KOPT-K1 (cell line): ENCODE results near the gene PREX1.
"Not testable (repeated sequence)": the region's sequence is repeated elsewhere in the genome, so short reads cannot be mapped to it uniquely, and the experiment has no call there.

Source experiments
- H3K27ac ChIP-seq: fragments of 200-600 bp; sonication (generic); 2 replicates; pipeline ENCODE4 v1.5.1; 2016; ENCODE audit warnings: antibody characterized with exemption, mild to moderate bottlenecking, low read depth, low read length; ENCODE audit not compliant: poor library complexity, severe bottlenecking
- H3K36me3 ChIP-seq: fragments of 200-600 bp; sonication (generic); 2 replicates; pipeline ENCODE4 v1.5.1; 2017; ENCODE audit warnings: antibody characterized with exemption, mild to moderate bottlenecking, low read length, moderate library complexity; ENCODE audit not compliant: insufficient read depth
- H3K9me3 ChIP-seq: fragments of 200-600 bp; sonication (generic); 2 replicates; pipeline ENCODE4 v1.5.1; 2017; ENCODE audit warnings: antibody characterized with exemption, low read length, mild to moderate bottlenecking; ENCODE audit not compliant: insufficient read depth, poor library complexity, severe bottlenecking

Gene PREX1

DNA sequence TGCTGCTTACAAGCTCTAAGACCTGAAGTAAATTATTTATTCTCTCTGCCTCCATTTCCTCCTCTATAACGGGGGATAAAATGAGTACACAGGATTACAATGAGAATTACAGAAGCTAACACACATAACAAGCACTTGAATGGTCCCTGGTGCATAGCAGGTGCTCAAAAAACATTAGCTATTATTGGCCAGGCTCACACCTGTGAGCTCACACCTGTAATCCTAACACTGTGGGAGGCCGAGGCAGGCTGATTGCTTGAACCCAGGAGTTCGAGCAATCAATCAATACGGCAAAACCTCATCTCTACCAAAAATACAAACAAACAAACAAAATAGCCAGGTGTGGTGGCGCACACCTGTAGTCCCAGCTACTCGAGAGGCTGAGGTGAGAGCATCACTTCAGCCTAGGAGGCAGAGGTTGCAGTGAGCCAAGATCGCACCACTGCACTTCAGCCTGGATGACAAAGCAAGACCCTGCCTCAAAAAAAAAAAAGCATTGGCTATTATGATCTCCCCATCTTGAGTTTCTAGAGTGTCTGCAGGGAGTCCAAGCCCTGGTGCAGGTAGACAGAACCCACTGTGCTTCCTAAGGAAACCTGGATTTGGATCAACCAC lies 68.1 kb downstream of the PREX1 start:
- H3K36me3 ChIP-seq, result no peaks in the 10 kb centered on the region
- peak overlapping the region; percentile 82 for H3K27ac ChIP-seq
- H3K9me3 ChIP-seq, result peaks cover 7% of the 10 kb centered on the region

DNA sequence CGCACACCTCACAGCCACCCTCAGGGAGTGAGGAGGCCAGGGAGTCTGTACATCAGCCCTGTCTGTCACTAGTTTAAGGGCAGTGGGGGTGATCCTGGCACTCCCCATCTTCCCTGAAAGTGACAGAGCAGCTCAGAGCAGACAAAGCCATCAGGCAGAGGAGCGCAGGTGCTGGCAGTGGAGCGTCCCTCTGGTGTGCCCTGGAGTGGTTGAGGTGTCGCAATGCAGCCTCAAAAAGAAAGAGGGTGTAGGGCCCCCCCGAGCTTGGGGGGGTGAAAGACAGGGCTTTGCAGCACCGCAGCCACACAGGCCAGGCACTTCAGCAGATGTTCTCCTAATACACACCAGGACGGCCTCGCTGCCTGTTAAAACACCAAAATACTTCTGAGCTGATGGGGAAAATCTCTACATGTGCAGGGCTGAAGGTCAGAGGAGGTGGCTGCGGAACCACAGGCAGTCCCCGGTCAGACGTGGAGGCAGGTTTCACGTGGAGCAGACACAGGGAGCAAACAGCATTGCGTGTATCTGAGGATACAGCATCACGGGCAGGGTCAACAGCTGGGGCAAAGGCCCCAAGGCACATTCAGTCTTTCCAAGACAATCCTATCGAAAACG lies 69.5 kb downstream of the PREX1 start:
- peak overlapping the region; percentile 69 for H3K27ac ChIP-seq

DNA sequence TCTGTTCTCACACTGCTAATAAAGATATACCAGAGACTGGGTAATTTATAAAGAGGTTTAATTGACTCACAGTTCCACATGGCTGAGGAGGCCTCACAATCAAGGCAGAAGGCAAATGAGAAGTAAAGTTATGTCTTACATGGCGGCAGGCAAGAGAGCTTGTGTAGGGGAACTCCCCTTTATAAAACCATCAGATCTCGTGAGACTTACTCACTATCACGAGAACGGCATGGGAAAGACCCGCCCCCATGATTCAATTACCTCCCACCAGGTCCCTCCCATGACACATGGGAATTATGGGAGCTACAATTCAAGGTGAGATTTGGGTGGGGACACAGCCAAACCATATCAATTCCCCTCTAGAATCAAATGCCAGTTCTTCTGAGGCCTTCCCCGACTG lies 71.0 kb downstream of the PREX1 start:
- not testable (repeated sequence) for H3K36me3 ChIP-seq, H3K9me3 ChIP-seq
- peak overlapping the region; percentile 69 for H3K27ac ChIP-seq

More for the DNA sequence above, 69.5 kb downstream of the PREX1 start:
- peaks cover 7% of the 10 kb centered on the region for H3K9me3 ChIP-seq
- H3K36me3 ChIP-seq, result no peaks in the 10 kb centered on the region

DNA sequence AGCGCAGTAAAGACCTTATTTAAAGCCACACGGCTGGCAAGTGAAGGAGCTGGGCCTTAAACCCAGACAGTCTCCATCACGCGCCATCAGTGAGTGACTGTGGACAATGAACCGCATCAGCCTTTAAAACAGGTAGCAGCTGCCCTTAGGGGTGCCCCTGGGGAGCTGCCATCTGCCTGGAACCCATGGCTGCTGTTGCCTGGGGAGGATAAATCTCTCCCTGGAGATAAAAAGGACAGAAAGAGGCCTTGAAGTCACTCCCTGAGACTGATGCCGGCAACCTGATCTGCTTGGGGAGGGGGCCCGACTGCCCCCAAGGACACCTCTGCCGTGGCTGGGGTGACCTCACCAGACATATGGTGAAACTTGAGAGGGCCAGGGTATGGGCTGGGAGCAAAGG lies 73.5 kb downstream of the PREX1 start:
- no peak overlapping the region for H3K27ac ChIP-seq
- no peaks in the 10 kb centered on the region for H3K36me3 ChIP-seq
- peaks cover 7% of the 10 kb centered on the region for H3K9me3 ChIP-seq

DNA sequence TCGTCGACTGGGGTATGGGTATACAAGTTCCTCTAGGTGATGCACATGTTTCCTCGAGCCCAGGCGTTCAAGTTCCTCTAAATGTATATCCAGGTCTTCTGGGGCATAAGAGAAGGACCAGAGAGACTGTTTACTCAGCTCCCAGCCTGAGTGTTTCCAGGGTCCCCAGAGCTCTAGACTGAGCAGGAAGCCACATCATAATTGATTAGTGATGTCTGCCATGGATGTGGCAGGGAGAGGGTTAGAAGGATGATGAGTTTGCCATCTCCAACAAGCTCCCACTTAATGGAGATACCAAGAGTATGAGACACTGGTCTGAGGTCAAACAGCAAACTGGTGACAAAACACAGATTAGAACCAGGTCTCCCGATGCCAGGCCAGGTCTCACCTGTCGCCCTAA lies 74.8 kb downstream of the PREX1 start:
- H3K36me3 ChIP-seq, result no peaks in the 10 kb centered on the region
- no peak overlapping the region for H3K27ac ChIP-seq
- peaks cover 7% of the 10 kb centered on the region for H3K9me3 ChIP-seq

DNA sequence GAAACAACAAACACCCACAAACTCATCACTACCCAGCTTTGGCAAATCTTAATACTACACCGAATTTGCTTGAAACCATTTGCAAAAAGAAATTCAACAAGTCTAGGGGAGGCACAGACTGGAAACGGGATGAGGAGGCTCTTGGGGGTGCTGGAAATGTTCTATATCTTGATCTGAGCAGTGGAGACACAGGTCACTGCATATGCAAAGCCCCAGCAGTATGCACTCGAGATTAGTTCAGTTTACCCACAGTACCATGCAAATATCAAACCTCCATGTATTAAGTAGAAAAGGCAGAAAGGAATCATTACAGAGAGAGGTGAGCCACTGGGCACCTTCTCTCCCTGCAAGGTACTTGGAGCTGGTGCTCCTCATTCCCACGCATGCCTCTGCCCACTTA lies 75.9 kb downstream of the PREX1 start:
- Histone ChIP-seq H3K36me3 (no peaks in the 10 kb centered on the region), H3K9me3 (peaks cover 7% of the 10 kb centered on the region)

DNA sequence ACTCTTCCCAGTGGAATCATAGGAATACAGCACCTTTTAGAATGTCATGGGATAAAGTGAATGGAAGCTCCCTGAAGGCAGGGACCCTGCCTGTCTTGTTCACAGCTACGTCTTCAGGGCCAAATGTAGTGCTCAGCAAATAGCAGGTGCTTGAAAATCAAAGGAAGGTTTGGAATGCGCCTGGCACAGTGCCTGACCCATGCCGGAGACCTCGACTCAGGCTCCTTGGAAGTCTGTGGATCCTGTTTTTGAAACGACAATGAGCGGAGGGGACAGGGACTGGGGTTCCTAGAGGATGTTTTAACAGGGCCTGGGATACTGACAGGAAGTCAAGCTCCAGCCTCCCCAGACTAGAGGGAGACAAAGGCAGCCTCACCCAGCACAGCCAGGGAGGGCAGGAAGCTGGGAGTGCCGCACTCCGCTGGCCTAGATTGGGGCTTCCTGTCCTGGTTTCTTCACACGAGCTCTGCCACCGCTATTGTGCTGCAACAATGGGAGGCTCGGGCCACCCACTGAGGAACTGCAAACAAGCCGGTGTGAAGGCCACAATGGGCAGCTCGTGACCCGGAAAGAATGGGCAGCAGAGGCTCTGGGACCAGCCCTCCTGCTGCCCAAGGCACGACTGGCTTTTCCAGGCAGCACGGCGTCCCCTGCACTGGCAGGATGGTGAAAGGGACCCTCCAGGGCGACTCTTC lies 76.7 kb downstream of the PREX1 start:
- Histone ChIP-seq H3K27ac (peak overlapping the region; percentile 66), H3K36me3 (no peaks in the 10 kb centered on the region), H3K9me3 (peaks cover 7% of the 10 kb centered on the region)

More for the DNA sequence above, 75.9 kb downstream of the PREX1 start:
- H3K27ac ChIP-seq, result peak overlapping the region; percentile 66

DNA sequence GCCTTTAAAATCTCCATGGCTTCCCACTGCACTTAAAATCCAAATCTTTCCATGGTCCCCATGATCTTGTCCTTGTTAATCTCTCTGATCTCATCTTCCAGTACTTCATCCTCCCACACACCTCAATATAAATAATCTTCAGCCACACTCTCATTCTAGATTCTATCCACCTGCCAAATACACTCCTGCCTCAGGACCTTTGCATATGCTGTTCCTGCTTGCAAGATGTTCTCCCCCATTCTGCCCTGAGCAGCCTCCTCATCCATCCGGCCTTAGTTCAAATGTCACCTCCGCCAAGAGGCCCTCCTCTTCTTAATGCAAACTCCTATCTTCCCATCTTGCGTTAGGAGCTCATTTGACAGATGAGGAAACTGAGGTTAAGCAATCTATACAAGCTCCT lies 77.4 kb downstream of the PREX1 start:
- Histone ChIP-seq H3K27ac (peak overlapping the region; percentile 66), H3K9me3 (peaks cover 5% of the 10 kb centered on the region), H3K36me3 (no peaks in the 10 kb centered on the region)

DNA sequence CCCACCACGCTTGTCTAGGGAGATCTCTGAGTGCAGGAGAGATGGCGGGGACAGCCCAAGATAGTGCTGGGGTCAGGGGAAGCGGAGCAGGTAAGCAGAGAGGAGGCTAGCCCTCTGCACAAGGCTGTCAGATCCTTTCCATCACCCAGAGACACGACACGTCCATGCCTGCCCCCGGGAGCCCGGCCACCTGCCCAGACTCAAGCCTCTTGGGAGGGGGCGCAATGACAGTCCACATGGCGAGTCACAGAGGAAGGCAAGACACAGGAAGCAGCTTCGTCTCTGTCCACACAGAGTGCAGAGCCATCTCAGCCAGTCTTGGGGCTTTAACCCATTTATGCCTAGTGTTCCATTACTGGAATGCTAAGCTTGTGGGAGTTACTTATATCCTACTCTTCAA lies 78.4 kb downstream of the PREX1 start:
- H3K9me3 ChIP-seq, result no peaks in the 10 kb centered on the region
- peaks cover 5% of the 10 kb centered on the region; the same call in 1 of the 2 replicates for H3K36me3 ChIP-seq
- peak overlapping the region; percentile 47 for H3K27ac ChIP-seq

DNA sequence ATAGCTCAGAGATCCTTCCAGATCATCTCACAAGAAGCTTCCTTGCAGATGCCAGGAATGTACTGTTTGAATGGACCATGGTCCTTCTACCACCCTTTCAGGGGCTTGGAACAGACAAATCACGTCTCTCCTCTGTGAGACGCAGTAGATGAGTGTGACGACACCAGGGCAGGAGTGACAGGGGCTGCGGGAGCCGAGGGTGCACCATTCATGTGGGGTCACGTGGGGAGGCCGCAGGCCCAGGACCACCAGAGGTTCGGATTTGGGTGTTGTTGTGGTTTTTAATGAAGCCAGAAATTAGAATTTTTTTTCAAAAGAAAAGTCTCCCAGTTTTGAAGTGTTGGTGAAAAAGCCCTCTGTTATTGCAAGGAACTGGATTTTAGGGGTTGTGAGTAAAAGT lies 79.2 kb downstream of the PREX1 start:
- peak overlapping the region; percentile 47 for H3K27ac ChIP-seq
- no peaks in the 10 kb centered on the region for H3K9me3 ChIP-seq
- peaks cover 14% of the 10 kb centered on the region; the same call in 1 of the 2 replicates for H3K36me3 ChIP-seq

DNA sequence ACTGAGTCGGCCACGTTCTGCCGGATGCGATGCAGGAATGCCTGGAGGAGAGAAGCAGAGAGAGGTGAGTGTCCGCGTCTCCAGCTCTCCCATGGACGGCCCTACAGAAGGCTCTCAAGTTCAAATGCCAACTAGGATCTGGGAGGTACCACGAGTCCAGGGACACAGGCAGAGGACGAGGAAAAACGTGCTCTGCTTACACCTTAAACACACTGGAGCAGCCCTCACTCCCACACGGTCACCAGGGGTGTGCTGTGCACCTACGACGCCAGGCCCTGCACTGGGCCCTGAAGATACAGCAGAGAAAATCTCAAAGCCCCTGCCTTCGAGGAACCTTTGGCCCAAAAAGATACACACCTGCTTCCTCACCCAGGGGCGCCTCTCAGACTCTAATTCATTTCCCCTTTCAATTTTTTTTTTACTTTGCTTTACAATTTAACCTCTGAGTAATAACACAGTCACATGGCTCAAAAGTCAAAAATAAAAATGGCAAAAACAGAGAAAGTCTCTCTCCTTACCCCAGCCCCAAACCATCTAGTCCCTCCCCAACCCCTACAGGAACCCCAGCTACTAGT lies 79.9 kb downstream of the PREX1 start:
- H3K9me3 ChIP-seq, result no peaks in the 10 kb centered on the region
- H3K36me3 ChIP-seq, result peaks cover 20% of the 10 kb centered on the region; the same call in 1 of the 2 replicates
- peak overlapping the region; percentile 47 for H3K27ac ChIP-seq

DNA sequence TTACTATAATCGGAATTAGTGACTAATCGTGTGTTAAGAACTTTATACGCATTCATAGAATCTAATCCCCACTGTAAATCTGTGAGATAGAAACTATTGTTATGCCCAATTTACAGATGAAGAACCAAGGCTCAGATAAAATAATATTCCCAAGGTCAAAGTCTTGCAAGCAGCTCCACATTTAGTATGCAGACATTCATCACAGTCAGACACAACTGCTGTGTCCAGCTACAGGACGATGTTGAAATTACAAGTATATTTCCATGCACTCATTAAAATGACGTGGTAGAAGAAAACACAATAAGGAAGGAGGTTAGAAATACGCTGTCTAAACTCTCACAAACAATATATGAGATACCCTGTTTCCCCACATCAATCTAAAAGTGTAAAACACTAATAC lies 82.5 kb downstream of the PREX1 start:
- H3K36me3 ChIP-seq, result peaks cover 27% of the 10 kb centered on the region; the same call in 1 of the 2 replicates
- H3K27ac ChIP-seq, result no peak overlapping the region
- H3K9me3 ChIP-seq, result no peaks in the 10 kb centered on the region

DNA sequence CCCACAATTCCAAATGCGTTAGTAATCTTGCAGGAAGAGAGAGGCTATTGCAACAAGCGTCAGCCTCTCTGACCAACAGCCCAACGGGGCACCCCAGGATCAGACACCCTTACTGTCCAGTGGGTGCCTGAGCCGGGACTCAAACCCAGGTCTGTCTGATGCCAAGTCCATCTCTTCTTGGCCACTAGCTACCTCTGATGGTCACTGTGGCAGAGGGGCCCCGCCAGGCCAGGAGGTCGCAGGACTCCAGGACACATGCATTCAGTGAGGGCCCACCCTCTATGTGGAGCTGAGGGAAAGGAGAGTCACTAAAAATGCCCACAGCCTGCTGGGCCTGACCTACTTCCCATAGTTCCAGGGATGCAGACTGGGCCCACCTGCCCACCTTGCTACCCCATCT lies 83.3 kb downstream of the PREX1 start:
- Histone ChIP-seq H3K9me3 (no peaks in the 10 kb centered on the region), H3K36me3 (peaks cover 27% of the 10 kb centered on the region; the same call in 1 of the 2 replicates), H3K27ac (no peak overlapping the region)

DNA sequence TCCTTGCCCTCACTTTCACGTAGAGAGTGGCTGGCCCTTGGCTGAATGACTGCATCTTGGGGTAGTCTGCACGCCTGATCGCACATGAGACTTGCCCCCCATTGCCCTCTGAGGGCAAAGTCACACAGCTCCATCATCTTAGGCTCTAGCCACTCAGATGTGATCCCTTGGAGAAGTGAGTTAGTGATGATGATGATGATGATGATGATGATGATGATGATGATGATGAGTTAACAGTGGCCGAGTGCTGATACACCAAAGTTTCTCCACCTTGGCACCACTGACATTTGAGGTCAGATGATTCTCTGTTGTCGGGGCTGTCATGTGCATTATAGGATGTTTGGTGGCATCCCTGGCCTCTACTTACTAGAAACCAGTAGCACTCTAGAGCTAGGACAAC lies 84.0 kb downstream of the PREX1 start:
- H3K36me3 ChIP-seq, result peaks cover 27% of the 10 kb centered on the region; the same call in 1 of the 2 replicates
- H3K9me3 ChIP-seq, result no peaks in the 10 kb centered on the region
- no peak overlapping the region for H3K27ac ChIP-seq

DNA sequence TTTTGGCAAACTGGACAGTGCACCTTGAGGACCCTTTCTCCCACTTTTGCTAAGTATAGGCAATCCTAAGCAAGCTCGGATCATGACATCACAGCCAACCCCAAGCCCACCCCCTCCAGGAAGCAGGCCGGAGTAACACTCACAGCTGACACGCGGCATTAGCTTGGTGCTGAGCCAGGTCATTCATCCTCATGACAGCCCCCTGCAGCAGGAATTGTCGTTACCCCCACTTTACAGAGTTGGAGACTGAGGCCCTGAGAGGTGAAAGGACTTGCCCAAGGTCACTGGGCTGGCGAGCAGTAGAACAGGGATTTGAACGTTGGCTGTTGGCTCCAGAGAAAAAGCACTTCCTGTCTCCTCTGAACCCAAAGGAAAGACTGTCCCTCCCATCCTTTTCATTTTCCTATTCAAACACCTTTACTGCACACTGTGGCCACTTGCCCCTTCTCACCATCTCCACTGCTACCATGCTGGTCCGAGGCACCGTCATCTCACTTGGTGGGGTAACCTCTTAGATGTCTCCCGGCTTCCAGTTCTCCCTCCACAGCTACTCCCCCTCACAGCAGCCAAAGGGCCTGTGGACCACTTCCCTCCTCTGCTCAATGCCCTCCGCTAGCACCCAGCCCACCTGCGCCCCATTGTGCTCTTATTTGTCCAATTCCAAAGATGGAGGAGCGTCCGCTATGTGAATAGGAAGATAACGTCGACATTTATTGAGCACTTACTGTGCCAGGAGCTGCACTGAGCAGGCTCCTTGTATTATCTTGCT lies 84.7 kb downstream of the PREX1 start:
- H3K27ac ChIP-seq, result no peak overlapping the region
- H3K9me3 ChIP-seq, result no peaks in the 10 kb centered on the region
- peaks cover 27% of the 10 kb centered on the region; the same call in 1 of the 2 replicates for H3K36me3 ChIP-seq
